HEK293 (cell line): ENCODE results near the gene CRYZL1.
A peak's percentile ranks its signal among the peaks of the same experiment; 100 is the strongest.

ENCODE experiments used
- CTCF ChIA-PET: fragments of 350-600 bp; formaldehyde crosslinking; extraction: SDS; loops from one replicate; lab custom pipeline; 2021; ENCODE audit warnings: antibody characterized with exemption; lab: Yijun Ruan, JAX
- POLR2A ChIA-PET: fragments of 300-600 bp; formaldehyde crosslinking; extraction: SDS; loops from one replicate; lab custom pipeline; 2020; ENCODE audit warnings: antibody characterized with exemption, inconsistent platforms; lab: Yijun Ruan, JAX
- H3K27ac ChIP-seq: fragments of 200-500 bp; sonication (Bioruptor generic); 2 replicates; pipeline ENCODE4 v1.5.1; 2014; ENCODE audit warnings: low read depth, low read length, control low read depth, inconsistent platforms; ENCODE audit errors: extremely low read depth
- H3K36me3 ChIP-seq, 2 experiments: fragments of 200-500 bp in 1 of 2; sonication (Bioruptor generic) in 1 of 2; 1 replicate in 1 of 2; 2 replicates in 1 of 2; pipeline ENCODE4 v1.5.1; 2014 to 2017; ENCODE audit warnings: inconsistent platforms in 2 of 2, low read length in 2 of 2; ENCODE audit not compliant: control insufficient read depth in 2 of 2, insufficient read depth in 1 of 2
- H3K4me1 ChIP-seq: fragments of 200-500 bp; sonication (Bioruptor generic); 2 replicates; pipeline ENCODE4 v1.5.1; 2014; ENCODE audit warnings: mild to moderate bottlenecking, low read length, inconsistent platforms; ENCODE audit not compliant: control insufficient read depth, insufficient read depth
- H3K4me3 ChIP-seq: 2 replicates; pipeline ENCODE4 v1.5.1; 2011; ENCODE audit warnings: low read depth, mild to moderate bottlenecking, control low read depth, low read length, moderate library complexity
- H3K9me3 ChIP-seq: fragments of 200-500 bp; sonication (Bioruptor generic); 2 replicates; pipeline ENCODE4 v1.5.1; 2014; ENCODE audit warnings: low read depth, low read length, inconsistent platforms; ENCODE audit not compliant: control insufficient read depth, insufficient read depth
- GLIS1 ChIP-seq: fragments of 450-650 bp; formaldehyde crosslinking; IDR thresholded peaks from 2 replicates; pipeline ENCODE4 v1.5.1; 2016; ENCODE audit warnings: missing biosample characterization, missing genetic modification characterization
- HIC1 ChIP-seq: fragments of 450-650 bp; formaldehyde crosslinking; IDR thresholded peaks from 2 replicates; pipeline ENCODE4 v1.5.1; 2016; ENCODE audit warnings: missing biosample characterization, missing genetic modification characterization
- PRDM4 ChIP-seq: fragments of 450-650 bp; formaldehyde crosslinking; IDR thresholded peaks from 2 replicates; pipeline ENCODE4 v1.5.1; 2017; ENCODE audit warnings: missing biosample characterization, missing genetic modification characterization
- PRDM6 ChIP-seq: fragments of 450-650 bp; formaldehyde crosslinking; IDR thresholded peaks from 2 replicates; pipeline ENCODE4 v1.5.1; 2017; ENCODE audit warnings: missing biosample characterization, missing genetic modification characterization
- SP2 ChIP-seq: fragments of 450-650 bp; formaldehyde crosslinking; IDR thresholded peaks from 2 replicates; pipeline ENCODE4 v1.5.1; 2016; ENCODE audit warnings: missing biosample characterization, missing genetic modification characterization
- TCF7L2 ChIP-seq: IDR thresholded peaks from 2 replicates; pipeline ENCODE4 v1.6.1; 2011; ENCODE audit warnings: low read depth, mild to moderate bottlenecking, inconsistent platforms, low read length, moderate library complexity, borderline replicate concordance
- ZBTB8A ChIP-seq: fragments of 450-650 bp; formaldehyde crosslinking; IDR thresholded peaks from 2 replicates; pipeline ENCODE4 v1.5.1; 2016; ENCODE audit warnings: missing biosample characterization, missing genetic modification characterization
- ZNF223 ChIP-seq: fragments of 450-650 bp; formaldehyde crosslinking; IDR thresholded peaks from 2 replicates; pipeline ENCODE4 v1.5.1; 2016; ENCODE audit warnings: missing biosample characterization, missing genetic modification characterization
- ZNF280C ChIP-seq: fragments of 450-650 bp; formaldehyde crosslinking; IDR thresholded peaks from 2 replicates; pipeline ENCODE4 v1.5.1; 2016; ENCODE audit warnings: missing biosample characterization, missing genetic modification characterization
- ZNF548 ChIP-seq: fragments of 450-650 bp; formaldehyde crosslinking; IDR thresholded peaks from 2 replicates; pipeline ENCODE4 v1.5.1; 2016; ENCODE audit warnings: missing biosample characterization, missing genetic modification characterization
- ZNF560 ChIP-seq: fragments of 450-650 bp; formaldehyde crosslinking; IDR thresholded peaks from 2 replicates; pipeline ENCODE4 v1.5.1; 2017; ENCODE audit warnings: missing biosample characterization, missing genetic modification characterization, borderline replicate concordance
- ZNF571 ChIP-seq: fragments of 450-650 bp; formaldehyde crosslinking; IDR thresholded peaks from 2 replicates; pipeline ENCODE4 v1.5.0; 2017; ENCODE audit warnings: missing biosample characterization, missing genetic modification characterization
- ZNF791 ChIP-seq: fragments of 450-650 bp; formaldehyde crosslinking; IDR thresholded peaks from 2 replicates; pipeline ENCODE4 v1.5.1; 2016; ENCODE audit warnings: missing biosample characterization, missing genetic modification characterization

The CRYZL1 gene

GRCh38 chr21:33674226-33674625 is 32.7 kb upstream of the CRYZL1 start:
- no peak overlapping the region for H3K27ac ChIP-seq
- H3K4me1 ChIP-seq: peaks cover 12% of the 10 kb centered on the region
- no peak overlapping the region for H3K4me3 ChIP-seq
- no peaks in the 10 kb centered on the region; a peak in 1 of 3 replicates for H3K36me3 ChIP-seq
- TF ChIP-seq ZNF280C (tag by site-specific recombination): no peak
- TF ChIP-seq SP2 (tag by site-specific recombination): no peak
- no peak for TF ChIP-seq PRDM4 (tag by site-specific recombination)
- no peak for TF ChIP-seq HIC1 (tag by site-specific recombination)
- TF ChIP-seq ZBTB8A (tag by site-specific recombination): no peak
- TF ChIP-seq ZNF791 (tag by site-specific recombination): no peak
- no peak for TF ChIP-seq PRDM6
- no peak for TF ChIP-seq TCF7L2
- TF ChIP-seq ZNF560: no peak
- no peak for TF ChIP-seq ZNF548 (tag by site-specific recombination)
- no peak for TF ChIP-seq ZNF223 (tag by site-specific recombination)
- no peak for TF ChIP-seq ZNF571
- H3K9me3 ChIP-seq: no peaks in the 10 kb centered on the region
- CTCF ChIA-PET: no interaction called here
- POLR2A ChIA-PET: interaction anchor here (1.0 kb wide), 1 partner anchor 9 kb away, joined by 3 read pairs; no protein-coding TSS in a partner anchor

- CTCF ChIA-PET: no interaction called here
- POLR2A ChIA-PET: interaction anchor here (1.0 kb wide), 1 partner anchor 9 kb away, joined by 3 read pairs; no protein-coding TSS in a partner anchor
- H3K36me3 ChIP-seq: no peaks in the 10 kb centered on the region; a peak in 1 of 3 replicates
- TF ChIP-seq TCF7L2 (no peak), GLIS1 (peak; percentile 13; the same call in 1 of the 2 replicates)
- TF ChIP-seq, all 188 proteins: peak for 1
- Histone ChIP-seq H3K4me1 (peaks cover 7% of the 10 kb centered on the region), H3K4me3 (no peak overlapping the region), H3K9me3 (no peaks in the 10 kb centered on the region), H3K27ac (no peak overlapping the region)
Observed at GRCh38 chr21:33673473-33673872, 31.9 kb upstream of the CRYZL1 start.
